NCI-H187 (cell line): Measurements from ENCODE around the gene GPN2.
"Not testable (repeated sequence)": the region's sequence is repeated elsewhere in the genome, so short reads cannot be mapped to it uniquely, and the experiment has no call there.

ENCODE experiments used
- DNase-seq, 2 experiments: peaks; one replicate each; lab custom pipeline; 2025; lab: John Stamatoyannopoulos, UW

The GPN2 gene

GRCh38 chr1:26900815-26901511 lies 10.9 kb upstream of the GPN2 start:
- no peak for DNase-seq

DNA sequence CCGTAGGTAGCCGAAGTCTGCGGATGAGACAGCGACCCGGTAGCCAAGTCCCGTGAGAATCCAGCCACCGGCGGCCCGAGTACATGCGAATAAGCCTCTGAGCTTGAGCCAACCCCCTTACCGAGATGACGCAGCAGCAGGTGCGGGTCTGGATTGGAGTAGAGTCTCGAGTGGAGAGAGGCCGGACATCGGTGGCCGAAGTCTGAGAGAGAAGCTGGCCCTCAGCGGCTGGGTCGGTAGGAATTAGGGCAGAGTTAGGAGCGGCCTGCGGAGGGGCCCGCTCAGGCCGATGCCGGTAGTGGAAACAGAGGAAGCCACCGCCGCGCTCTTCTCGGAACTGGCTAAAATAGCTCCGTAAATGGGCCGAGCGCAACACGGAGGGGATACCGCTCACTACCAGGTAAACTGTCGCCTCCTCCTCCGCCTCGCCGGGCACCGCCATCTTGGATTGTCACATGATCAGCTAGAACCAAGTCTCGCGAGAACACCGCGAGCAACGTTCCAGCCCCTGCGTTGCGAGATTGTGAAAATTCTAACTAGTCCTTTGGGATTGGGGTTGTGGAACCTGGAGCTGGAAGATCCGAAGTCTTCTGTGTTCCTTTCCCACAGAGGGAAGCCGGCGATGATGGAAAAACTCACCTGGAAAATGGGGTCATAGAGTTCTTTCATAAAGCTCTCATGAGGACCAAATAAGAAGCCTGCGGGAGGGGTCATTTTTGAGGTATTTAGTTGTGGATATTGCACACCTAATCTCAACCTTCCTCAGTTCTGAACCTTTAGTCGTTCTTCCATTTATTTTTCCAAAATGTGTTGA lies 10.1 kb upstream of the GPN2 start, which contains the start of gene GPATCH3:
GPATCH3 (minus strand) TSS at position 467 of the 814 bp plus-strand sequence; CDS start at position 442, 25 bp downstream.
- DNase-seq, result peak; percentile 63 to 91

- no peak for DNase-seq
Measured at GRCh38 chr1:26897351-26897750, 7.3 kb upstream of the GPN2 start.

DNA sequence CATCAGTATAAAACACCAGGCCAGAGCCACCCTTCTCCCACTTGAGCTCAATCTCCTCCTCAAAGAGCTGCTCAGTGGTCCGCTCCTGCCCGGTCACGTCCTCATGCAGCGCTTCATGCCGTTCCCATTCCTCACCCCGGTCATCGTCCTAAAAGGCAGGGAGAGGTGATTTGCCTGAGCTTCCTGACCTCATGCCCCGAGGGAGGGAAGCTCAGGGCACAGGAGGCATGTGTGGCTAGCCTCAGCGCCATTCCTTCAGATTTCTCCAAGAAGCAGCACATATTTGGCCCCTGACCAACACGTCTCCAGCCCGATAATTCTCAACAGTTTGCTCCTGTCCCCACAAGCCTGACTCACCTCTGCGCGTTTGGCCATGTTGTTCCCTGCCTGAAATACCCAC lies 4.2 kb upstream of the GPN2 start:
- DNase-seq, result no peak

GRCh38 chr1:26890467-26890796 lies 349 bp upstream of the GPN2 start:
- DNase-seq, result no peak

GRCh38 chr1:26888231-26888630 lies 1.9 kb downstream of the GPN2 start:
- no peak for DNase-seq

DNA sequence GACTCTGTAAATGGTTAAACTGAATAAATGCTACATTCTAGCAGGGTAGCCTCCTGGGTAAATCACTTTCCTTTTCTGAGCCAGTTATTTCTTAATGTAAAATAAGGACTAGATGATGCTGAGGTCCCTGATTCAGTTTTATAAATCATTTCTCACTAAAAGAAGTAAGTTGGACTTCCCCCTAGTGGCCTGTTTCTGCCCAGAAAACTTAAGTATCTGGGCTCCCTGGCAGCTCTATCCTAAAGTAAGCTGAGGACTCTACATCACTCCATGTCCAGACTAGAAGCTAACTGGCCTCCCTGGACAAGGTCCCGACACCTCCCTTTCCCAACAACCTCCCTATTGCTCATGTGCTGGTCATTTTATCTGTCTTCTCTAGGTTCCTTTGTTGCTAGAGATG lies 3.0 kb downstream of the GPN2 start:
- DNase-seq, result no peak

- DNase-seq, result no peak
Measured at GRCh38 chr1:26882696-26883463, 7.2 kb downstream of the GPN2 start.

GRCh38 chr1:26881611-26882010 lies 8.5 kb downstream of the GPN2 start:
- not testable (repeated sequence) for DNase-seq

GRCh38 chr1:26879793-26880192 lies 10.3 kb downstream of the GPN2 start:
- no peak for DNase-seq

DNA sequence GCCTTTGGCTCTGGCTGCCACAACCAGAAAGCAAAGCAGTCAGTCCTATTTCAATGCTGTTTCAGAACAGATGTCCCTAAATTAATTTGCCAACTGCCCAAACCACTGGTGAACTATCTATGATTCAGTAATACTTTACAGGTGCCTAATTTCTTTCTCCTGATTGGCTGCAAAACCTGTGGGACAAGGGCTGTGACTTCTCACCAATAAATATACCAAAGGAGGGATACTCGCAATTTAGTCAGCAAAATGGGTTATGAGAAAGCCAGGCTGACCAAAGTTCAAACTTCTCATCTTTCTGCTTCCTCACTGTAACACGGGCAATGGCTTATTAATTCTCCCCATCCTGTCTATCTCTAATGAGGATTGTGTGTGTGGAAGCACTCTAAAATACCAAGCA lies 12.8 kb downstream of the GPN2 start:
- DNase-seq, result no peak

- no peak for DNase-seq
Measured at GRCh38 chr1:26874896-26875295, 15.2 kb downstream of the GPN2 start.

DNA sequence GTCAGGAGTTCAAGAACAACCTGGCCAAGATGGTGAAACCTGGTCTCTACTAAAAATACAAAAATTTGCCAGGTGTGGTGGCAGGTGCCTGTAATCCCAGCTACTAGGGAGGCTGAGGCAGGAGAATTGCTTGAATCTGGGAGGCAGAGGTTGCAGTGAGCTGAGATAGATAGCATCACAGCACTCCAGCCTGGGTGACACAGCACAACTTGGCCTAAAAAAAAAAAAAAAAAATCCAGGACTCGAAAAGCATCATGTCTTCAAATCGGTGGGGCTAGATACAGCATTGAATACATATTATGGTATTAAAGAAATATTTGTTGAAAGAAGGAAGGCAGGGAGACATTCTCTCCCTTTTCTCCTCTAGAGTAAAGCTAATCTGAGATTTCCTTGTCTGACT lies 17.0 kb downstream of the GPN2 start:
- DNase-seq, result not testable (repeated sequence)

- DNase-seq, result peak; percentile 88 to 96
Measured at GRCh38 chr1:26864610-26865480, 25.2 kb downstream of the GPN2 start.

- DNase-seq, result no peak
Measured at GRCh38 chr1:26863685-26864077, 26.4 kb downstream of the GPN2 start.

DNA sequence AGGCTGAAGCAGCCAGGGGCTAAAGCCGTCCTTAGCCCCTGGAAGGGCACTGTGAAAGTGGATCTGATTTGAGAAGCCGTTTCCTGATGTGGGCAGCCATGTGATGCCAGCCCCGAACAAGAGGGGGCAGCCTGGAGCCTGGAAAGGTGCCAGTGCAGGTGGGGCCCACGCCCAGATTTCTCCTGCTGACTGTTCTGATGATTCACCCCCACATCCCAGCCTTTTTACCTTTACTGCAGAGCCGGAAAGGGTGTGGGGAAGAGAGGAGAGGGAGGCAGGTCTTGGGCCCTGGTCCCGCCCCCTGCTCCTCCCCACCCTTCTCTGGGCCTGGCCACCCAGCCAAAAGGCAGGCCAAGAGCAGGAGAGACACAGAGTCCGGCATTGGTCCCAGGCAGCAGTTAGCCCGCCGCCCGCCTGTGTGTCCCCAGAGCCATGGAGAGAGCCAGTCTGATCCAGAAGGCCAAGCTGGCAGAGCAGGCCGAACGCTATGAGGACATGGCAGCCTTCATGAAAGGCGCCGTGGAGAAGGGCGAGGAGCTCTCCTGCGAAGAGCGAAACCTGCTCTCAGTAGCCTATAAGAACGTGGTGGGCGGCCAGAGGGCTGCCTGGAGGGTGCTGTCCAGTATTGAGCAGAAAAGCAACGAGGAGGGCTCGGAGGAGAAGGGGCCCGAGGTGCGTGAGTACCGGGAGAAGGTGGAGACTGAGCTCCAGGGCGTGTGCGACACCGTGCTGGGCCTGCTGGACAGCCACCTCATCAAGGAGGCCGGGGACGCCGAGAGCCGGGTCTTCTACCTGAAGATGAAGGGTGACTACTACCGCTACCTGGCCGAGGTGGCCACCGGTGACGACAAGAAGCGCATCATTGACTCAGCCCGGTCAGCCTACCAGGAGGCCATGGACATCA lies 27.1 kb downstream of the GPN2 start, which contains the start of gene SFN:
SFN (plus strand) TSS at position 369 of the 904 bp plus-strand sequence; CDS start at position 433, 64 bp downstream.
- peak; percentile 58 to 81 for DNase-seq

GRCh38 chr1:26861889-26862378 lies 28.1 kb downstream of the GPN2 start:
- DNase-seq, result no peak

GRCh38 chr1:26861286-26861701 lies 28.8 kb downstream of the GPN2 start:
- DNase-seq, result no peak

GRCh38 chr1:26858891-26859640 lies 31.0 kb downstream of the GPN2 start:
- DNase-seq, result no peak

DNA sequence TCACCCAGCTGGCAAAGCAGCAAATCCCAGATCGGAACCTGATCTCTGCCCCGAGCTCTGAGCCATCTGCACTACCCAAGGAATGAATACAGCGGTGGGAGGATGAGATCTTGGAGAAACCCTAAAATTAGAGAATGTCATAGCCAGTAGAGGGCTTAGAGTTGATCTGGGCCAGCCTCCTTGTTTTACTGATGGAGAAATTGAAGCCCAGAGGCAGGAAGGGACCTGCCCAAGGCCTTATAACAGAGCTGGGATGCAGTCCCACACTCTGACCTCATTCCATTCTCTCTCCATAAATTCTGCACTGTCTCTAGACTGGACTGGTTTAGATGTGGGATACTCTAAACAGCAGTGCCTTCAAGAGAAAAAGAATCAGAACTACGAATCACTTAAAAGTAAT lies 31.9 kb downstream of the GPN2 start:
- DNase-seq, result no peak
